Cerebellar nuclear complex (tissue), 1 donor: Measurements from ENCODE around the gene NPHP1.
"Not testable (repeated sequence)": the region's sequence is repeated elsewhere in the genome, so short reads cannot be mapped to it uniquely, and the experiment has no call there.

Experiments
- DNase-seq, 2 experiments: peaks; one replicate each; lab custom pipeline; 2025; lab: John Stamatoyannopoulos, UW

NPHP1 gene

DNA sequence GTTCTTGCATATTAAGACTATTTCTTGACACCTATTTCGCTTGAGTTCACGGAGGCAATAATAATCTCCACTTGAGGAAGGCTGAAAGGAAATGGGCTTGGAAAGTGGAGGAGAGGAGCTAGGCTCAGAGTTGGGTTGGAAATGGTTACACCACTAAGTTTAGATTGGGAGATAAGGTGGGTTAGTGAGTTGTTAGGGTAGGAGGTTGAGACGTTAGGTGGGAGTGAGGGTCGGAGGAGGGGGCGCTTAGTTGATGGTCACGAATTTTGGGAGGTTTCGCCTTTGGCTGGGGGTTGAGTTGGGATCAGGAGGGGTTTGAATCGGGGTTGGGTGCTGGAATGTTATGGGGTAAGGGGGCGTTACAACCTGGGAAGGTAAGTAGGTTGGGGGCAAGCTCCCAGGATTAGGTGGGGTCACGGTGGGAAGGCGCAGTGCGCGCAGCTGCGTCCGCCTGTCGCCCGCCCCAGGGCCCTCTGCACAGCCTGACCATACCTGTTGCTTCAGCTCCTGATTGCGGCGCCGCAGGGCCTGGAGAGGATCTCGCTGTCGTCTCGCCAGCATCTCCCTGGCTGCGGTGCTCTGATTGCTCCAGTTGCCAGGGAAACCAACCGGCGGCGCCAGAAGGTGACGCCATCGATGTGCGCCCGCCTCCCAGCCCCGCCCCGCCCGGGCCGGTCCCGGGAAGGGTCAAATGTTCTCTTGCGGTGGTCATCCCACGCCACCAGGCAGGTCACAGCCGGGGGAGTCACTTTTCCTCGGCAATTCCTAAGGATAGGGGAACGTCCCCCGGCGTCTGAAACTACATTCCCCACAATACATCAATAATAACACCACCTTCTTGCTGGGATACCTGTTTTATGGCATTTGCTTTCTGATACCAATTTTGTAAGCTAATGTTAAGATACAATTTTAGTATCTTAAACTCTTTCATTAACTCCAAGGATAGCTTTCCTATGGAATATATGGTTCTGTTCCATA is at the start of gene NPHP1:
Gene NPHP1, minus strand, starts transcription at position 606 of the 978 bp plus-strand sequence. Its CDS starts 45 bp downstream, at position 561.
- peak; percentile 27 to 69 for DNase-seq

- not testable (repeated sequence) for DNase-seq
Observed at GRCh38 chr2:110248081-110248795, 43.4 kb upstream of the NPHP1 start.

GRCh38 chr2:110245488-110246435 is 40.9 kb upstream of the NPHP1 start:
- DNase-seq, result not testable (repeated sequence)

GRCh38 chr2:110243283-110243682 is 38.5 kb upstream of the NPHP1 start:
- DNase-seq, result not testable (repeated sequence)

GRCh38 chr2:110234514-110234913 is 29.7 kb upstream of the NPHP1 start:
- not testable (repeated sequence) for DNase-seq

GRCh38 chr2:110229886-110230285 is 25.1 kb upstream of the NPHP1 start:
- not testable (repeated sequence) for DNase-seq

DNA sequence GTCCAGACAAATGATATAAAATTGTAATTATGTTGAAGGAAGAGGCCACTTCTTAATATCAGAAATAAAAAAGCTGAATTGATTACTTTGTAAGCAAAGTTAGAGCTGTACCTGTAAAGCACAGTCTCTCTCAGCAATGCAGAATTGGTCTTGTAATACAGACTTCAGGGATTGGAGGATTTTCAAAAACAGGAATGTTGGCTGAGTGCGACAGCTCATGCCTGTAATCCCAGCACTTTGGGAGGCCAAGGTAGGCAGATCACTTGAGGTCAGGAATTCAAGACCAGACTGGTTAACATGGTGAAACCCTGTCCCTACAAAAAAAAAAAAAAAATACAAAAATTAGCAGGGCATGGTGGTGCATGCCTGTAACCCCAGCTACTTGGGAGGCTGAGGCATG is 17.8 kb upstream of the NPHP1 start:
- DNase-seq, result not testable (repeated sequence)

GRCh38 chr2:110221938-110222337 is 17.1 kb upstream of the NPHP1 start:
- DNase-seq, result no peak

GRCh38 chr2:110220190-110220564 is 15.4 kb upstream of the NPHP1 start:
- no peak for DNase-seq

GRCh38 chr2:110219496-110220189 is 14.8 kb upstream of the NPHP1 start:
- DNase-seq, result no peak

DNA sequence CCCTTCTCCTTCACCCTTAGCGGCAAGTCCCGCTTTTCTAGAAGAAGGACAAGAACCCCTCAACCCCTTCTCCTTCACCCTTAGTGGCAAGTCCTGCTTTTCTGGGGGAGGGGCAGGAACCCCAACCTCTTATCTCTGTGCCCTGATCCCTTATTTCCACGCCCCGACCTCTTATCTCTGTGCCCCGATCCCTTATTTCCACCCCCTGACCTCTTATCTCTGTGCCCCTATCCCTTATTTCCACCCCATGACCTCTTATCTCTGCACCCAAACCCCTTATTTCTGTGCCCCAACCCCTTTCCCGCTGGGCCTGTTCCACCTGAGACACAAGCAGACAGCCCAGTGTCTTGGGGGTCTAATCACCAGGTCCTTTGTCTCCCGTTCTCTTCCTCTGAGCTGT is 14.1 kb upstream of the NPHP1 start:
- DNase-seq, result not testable (repeated sequence)

- DNase-seq, result no peak
Observed at GRCh38 chr2:110216803-110217202, 12.0 kb upstream of the NPHP1 start.

GRCh38 chr2:110216199-110216598 is 11.4 kb upstream of the NPHP1 start:
- DNase-seq, result no peak

DNA sequence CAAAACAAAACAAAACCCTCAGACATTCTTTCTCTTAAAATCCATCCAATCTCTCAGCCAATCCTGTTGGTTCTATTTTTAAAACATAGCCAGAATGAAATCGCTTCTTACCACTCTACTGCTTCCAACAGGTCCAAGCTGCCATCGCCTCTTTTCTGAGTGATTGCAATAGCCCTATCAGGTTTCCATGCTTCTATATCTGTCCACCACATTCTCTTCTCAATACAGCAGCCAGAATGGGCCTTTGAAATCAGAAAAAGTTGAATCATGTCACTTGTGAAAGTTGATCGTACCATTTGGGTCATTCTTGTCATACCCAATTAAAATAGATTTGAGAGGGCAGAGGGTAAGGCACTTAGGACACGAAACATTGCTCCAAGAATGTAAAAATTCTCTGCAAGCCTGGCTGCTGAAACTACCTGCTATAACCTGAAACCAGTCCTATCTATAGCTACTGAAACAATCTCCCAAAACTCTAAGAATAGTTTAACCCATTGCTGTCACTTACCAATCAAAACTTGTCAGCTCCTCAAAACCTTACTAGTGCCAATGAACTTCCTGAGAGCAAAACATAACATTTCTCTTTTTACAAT is 10.8 kb upstream of the NPHP1 start:
- DNase-seq, result no peak

DNA sequence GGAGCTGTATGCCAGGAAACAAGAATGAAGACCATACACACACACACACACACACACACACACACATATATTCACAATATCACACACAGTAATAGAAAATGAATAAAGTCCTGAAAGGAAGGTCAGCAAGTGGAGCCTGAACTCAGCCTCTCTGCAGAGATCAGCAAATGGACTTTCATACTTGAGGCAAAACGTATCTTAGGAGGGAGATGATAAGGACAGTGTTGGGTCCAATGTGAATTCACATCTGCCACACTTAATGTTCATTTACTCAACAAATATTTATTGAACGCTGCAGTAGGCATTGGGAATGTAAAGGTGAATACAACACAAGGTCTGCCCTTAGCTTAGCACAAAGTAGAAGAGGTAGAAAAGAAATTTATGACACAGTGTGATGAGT is 10.3 kb upstream of the NPHP1 start:
- no peak for DNase-seq

GRCh38 chr2:110213522-110213921 is 8.7 kb upstream of the NPHP1 start:
- DNase-seq, result not testable (repeated sequence)

- no peak for DNase-seq
Observed at GRCh38 chr2:110211938-110212858, 7.4 kb upstream of the NPHP1 start, which contains the start of gene MTLN. Gene MTLN (minus strand): TSS chr2:110212547. CDS start chr2:110212525, 22 bp downstream.

GRCh38 chr2:110205660-110206455 is 1.0 kb upstream of the NPHP1 start:
- DNase-seq, result no peak

- no peak for DNase-seq
Observed at GRCh38 chr2:110198016-110198415, 6.8 kb downstream of the NPHP1 start.
